Stimulated activated naive CD8-positive, alpha-beta T cell treated with anti-CD3 and anti-CD28 coated beads, Interleukin-15, Interleukin-2, amounts not matched to agents 100 ng/mL and 50 ng/mL, for 24 hours (primary cell): ENCODE data around the gene SLIT3.

Source experiments
- H3K27ac Mint-ChIP-seq: one replicate; pipeline ENCODE4 v1.8.0; 2021; ENCODE audit warnings: mild to moderate bottlenecking, mixed read lengths
- H3K27me3 Mint-ChIP-seq: one replicate; pipeline ENCODE4 v1.8.0; 2021; ENCODE audit warnings: mixed read lengths
- H3K36me3 Mint-ChIP-seq: one replicate; pipeline ENCODE4 v1.8.0; 2021; ENCODE audit warnings: low read depth, mixed read lengths
- H3K4me1 Mint-ChIP-seq: one replicate; pipeline ENCODE4 v1.8.0; 2021; ENCODE audit warnings: low read depth, mixed read lengths
- H3K4me3 Mint-ChIP-seq: one replicate; pipeline ENCODE4 v1.8.0; 2021; ENCODE audit warnings: mild to moderate bottlenecking, mixed read lengths
- H3K9me3 Mint-ChIP-seq: one replicate; pipeline ENCODE4 v1.8.0; 2021; ENCODE audit warnings: mixed read lengths

Gene SLIT3

DNA sequence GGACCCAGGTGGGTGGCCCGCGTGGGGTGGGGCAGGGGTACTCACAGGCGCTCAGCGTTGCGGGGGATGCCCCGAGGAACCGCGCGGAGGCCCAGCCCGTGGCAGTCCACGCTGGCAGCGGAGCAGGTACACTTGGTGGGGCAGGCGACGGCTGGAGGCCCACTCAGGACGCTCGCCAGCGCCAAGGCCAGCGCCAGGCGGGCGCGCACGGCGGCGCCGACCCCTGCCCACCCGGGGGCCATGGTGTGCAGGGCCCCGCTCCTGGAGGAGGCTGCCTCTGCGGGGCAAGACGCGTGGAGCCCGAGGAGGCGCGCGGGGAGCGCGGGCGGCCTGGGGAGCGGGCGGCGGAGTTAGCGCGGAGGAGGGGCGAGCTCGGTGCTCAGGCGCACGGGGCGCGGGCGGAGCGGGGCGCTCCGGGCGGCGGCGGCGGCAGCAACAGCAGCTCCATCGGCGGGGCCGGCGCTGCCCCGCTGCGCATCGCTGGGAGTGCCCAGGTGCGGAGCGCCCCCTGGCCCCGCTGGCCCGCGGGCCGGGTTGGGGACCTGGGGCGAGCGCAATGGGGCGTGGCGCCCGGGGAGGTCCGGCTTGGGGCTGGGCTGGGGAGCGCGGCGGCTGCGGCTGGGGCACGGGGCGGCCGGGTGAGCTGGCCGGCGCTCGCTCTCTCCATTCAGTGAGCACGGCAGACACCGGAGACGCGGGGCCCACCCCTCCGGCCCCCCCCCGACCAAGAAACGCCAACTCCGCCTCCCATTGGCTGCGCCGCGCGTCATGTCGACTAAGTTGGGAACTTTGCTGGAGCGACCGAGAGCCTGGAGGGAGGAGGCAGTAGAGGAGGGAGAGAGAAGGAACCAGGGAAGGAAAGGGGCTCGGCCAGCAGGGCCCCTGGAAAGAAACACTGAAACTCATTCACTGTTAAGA is at the start of gene SLIT3:
TSS of gene SLIT3 (minus strand) at position 672 of the 918 bp plus-strand sequence. CDS start at position 242, 430 bp downstream.
- H3K4me3 Mint-ChIP-seq, result no peak within 1 kb of the TSS
- H3K4me1 Mint-ChIP-seq, result peaks cover 8% of the 10 kb centered on the region
- H3K27ac Mint-ChIP-seq, result no peak within 1 kb of the TSS
- H3K36me3 Mint-ChIP-seq, result no peaks in the 10 kb centered on the region
- no peaks in the 10 kb centered on the region for H3K9me3 Mint-ChIP-seq
- peaks cover 59% of the 10 kb centered on the region for H3K27me3 Mint-ChIP-seq

DNA sequence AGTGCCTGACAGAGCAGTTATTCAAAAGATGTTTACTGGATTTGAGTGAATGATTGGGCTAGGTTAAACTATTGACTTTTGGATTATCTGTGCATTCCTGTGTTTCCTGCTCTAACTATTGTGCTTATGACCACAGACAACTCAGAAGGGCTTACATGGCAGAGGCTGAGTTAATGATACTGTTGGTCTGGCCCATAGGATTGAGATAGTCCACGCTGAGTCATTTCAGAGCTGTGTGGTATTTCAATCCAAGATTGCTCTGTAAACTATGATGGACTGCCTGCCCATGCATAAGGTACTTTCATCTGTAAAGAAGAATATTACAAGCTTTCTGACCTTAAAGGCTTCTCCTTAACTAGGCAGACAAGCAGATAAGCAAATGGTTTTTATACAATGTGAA is 49.1 kb upstream of the SLIT3 start:
- no peaks in the 10 kb centered on the region for H3K36me3 Mint-ChIP-seq
- no peak overlapping the region for H3K27ac Mint-ChIP-seq
- peaks cover 11% of the 10 kb centered on the region for H3K27me3 Mint-ChIP-seq
- H3K4me3 Mint-ChIP-seq, result no peak overlapping the region
- H3K4me1 Mint-ChIP-seq, result no peaks in the 10 kb centered on the region
- no peaks in the 10 kb centered on the region for H3K9me3 Mint-ChIP-seq

DNA sequence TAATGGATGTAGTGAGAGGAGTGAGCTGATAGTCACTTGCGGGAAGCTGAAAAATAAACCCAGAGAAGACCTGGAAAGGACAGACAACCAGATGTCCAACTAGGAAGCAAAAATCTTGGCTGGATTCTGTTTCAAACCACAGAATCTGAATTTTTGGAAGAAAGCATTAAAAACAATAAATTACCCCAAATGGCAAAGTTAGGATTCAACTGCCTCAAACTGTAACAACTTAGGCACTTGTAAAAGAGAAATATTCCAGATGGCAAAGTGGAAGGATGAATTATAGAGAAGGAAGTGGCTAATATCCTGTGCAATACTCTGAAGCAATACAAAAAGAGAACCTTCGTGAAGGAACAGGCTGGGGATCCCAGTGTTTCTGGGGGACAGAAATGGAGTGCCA is 46.8 kb upstream of the SLIT3 start:
- Mint-ChIP-seq H3K36me3 (no peaks in the 10 kb centered on the region), H3K4me3 (no peak overlapping the region), H3K9me3 (no peaks in the 10 kb centered on the region), H3K4me1 (no peaks in the 10 kb centered on the region), H3K27me3 (no peaks in the 10 kb centered on the region), H3K27ac (no peak overlapping the region)

DNA sequence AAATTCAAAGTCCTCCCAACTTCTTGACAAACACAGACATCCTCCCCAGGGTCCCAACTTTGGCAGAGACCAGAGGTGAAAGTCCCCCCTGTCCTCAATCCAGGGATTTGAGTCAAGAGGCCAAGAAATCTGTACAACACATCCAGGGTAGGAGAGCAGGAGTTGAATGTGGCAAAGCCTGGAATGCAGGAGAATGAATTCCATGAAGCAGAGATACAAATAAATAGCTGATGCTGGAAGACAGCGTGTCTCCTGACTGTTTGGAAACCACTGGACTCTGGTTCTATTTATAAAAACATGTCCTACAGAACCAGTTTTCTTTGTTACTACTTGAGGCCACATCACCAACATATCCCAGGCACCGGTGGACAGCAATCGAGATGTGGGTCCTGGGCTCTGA is 43.7 kb upstream of the SLIT3 start:
- H3K27me3 Mint-ChIP-seq, result no peaks in the 10 kb centered on the region
- no peaks in the 10 kb centered on the region for H3K36me3 Mint-ChIP-seq
- no peak overlapping the region for H3K4me3 Mint-ChIP-seq
- no peak overlapping the region for H3K27ac Mint-ChIP-seq
- no peaks in the 10 kb centered on the region for H3K9me3 Mint-ChIP-seq
- no peaks in the 10 kb centered on the region for H3K4me1 Mint-ChIP-seq

DNA sequence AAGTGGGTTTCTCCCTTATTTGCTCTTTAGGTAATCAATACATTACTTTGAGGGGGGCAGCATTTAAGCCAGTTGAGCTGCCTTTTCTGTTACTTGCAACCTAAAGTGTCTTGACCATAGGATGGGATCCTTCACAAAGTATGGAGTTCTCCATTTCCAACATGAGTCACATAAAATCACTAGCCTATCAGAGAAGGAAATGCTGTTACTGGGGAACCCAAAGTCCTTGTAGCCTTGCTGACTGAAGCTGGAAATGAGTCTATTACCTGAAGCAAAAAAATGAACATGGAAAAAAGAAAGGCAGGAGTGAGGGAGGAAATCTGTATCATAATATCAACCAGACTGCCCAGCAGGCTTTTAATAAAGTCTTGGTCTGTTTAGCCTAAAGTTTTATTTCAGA is 42.8 kb upstream of the SLIT3 start:
- no peak overlapping the region for H3K4me3 Mint-ChIP-seq
- H3K27me3 Mint-ChIP-seq, result no peaks in the 10 kb centered on the region
- no peaks in the 10 kb centered on the region for H3K36me3 Mint-ChIP-seq
- H3K4me1 Mint-ChIP-seq, result no peaks in the 10 kb centered on the region
- H3K27ac Mint-ChIP-seq, result no peak overlapping the region
- H3K9me3 Mint-ChIP-seq, result no peaks in the 10 kb centered on the region

DNA sequence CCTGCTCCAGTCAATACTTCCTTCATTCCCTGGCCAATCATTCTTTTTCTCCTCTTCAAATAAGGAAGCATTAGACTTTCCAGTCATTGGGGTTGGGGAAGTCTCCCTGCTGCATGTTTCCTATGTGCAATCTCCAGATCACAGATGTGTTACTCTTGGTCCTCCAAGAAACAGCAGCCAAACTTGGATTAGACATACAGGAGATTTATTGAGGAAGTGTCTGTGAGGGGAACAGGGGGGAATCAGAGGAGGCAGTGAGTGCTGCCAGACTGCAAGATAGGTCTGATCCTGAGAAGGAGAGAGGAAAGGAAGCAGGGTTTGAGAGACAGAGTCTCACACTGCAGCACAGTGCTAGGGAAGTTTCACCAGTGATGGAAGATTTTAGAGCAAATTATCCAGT is 40.6 kb upstream of the SLIT3 start:
- H3K27ac Mint-ChIP-seq, result no peak overlapping the region
- peaks cover 3% of the 10 kb centered on the region for H3K27me3 Mint-ChIP-seq
- no peaks in the 10 kb centered on the region for H3K4me1 Mint-ChIP-seq
- no peaks in the 10 kb centered on the region for H3K9me3 Mint-ChIP-seq
- H3K4me3 Mint-ChIP-seq, result no peak overlapping the region
- no peaks in the 10 kb centered on the region for H3K36me3 Mint-ChIP-seq

DNA sequence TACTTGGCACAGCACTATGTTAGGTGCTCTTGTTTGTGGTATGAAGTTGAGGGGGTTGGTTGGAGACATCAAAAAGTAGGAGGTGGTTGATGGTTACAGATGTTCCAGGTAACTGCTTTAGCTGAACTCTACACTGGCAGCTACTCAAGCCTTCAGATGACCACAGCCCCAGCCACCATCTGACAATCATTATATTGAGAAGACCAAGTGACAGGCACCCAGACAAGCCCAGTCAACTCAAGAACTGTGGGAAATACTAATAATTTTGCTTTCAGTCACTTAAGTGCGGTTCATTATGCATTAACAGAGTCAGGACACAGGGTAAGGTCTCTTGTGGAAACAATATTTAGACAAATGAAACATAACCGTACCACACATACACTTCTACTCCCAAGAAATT is 38.9 kb upstream of the SLIT3 start:
- no peaks in the 10 kb centered on the region for H3K9me3 Mint-ChIP-seq
- H3K4me1 Mint-ChIP-seq, result no peaks in the 10 kb centered on the region
- H3K4me3 Mint-ChIP-seq, result no peak overlapping the region
- peaks cover 8% of the 10 kb centered on the region for H3K27me3 Mint-ChIP-seq
- no peaks in the 10 kb centered on the region for H3K36me3 Mint-ChIP-seq
- H3K27ac Mint-ChIP-seq, result no peak overlapping the region

DNA sequence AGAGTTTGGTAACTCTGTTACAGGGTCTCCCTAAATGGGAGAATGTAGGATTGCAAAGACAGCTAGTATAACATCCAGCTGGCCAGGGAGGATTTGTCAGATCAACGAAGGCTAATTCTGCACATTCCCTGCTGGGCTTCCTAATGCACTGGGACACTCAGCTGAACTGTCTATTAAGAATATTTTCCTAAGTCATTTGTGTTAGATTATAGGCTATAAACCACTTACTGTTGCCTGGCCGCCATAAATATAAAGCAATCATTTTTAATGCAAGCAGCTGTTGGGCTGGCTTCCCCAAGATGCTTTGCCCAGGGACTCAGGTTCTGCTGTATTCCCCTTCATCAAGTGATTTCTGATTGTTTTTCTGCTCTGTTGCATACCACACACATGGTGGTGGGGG is 35.3 kb upstream of the SLIT3 start:
- no peaks in the 10 kb centered on the region for H3K9me3 Mint-ChIP-seq
- peaks cover 11% of the 10 kb centered on the region for H3K27me3 Mint-ChIP-seq
- no peak overlapping the region for H3K4me3 Mint-ChIP-seq
- H3K36me3 Mint-ChIP-seq, result no peaks in the 10 kb centered on the region
- no peak overlapping the region for H3K27ac Mint-ChIP-seq
- no peaks in the 10 kb centered on the region for H3K4me1 Mint-ChIP-seq

DNA sequence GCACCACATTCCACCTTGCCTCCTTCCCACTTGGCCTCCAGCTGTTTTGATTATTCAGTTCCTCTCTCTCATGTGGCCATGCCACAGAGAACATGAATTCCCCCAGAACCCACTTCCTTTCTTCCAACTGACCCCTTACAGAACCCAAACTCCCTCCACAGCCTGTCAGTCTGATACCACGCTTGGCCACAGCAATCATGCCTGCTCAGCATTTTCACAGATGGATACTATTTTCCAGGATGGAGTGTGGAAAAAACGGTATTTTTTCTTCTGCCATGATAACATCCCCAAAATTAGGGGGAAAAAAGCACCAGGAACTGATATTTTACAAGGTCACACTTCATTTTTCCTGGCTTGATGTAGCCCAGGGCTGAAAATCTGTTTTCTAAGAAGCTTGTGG is 34.9 kb upstream of the SLIT3 start:
- Mint-ChIP-seq H3K27ac (no peak overlapping the region), H3K4me1 (no peaks in the 10 kb centered on the region)

DNA sequence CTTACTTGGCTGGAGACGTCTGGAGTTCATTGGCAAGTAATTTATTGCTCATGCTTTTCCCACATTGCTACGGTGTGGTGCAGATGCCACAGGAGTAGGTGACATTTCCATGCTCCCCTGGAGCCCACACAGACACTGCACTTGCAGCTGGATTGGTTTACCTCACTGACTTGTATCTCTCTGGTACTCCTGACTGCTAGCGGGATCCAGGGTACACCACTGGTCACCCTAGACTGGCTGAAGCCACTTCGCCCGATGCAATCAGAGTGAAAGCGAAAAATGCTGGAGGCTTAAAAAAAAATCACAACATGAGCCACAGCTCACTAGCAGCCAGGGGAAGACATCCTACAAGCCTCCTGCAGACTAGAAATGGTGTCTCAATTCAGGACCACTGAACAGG is 32.6 kb upstream of the SLIT3 start:
- Mint-ChIP-seq H3K27me3 (peaks cover 11% of the 10 kb centered on the region), H3K36me3 (no peaks in the 10 kb centered on the region), H3K27ac (no peak overlapping the region), H3K9me3 (no peaks in the 10 kb centered on the region), H3K4me1 (no peaks in the 10 kb centered on the region), H3K4me3 (no peak overlapping the region)

More for the DNA sequence above, 34.9 kb upstream of the SLIT3 start:
- H3K27me3 Mint-ChIP-seq, result peaks cover 11% of the 10 kb centered on the region
- no peaks in the 10 kb centered on the region for H3K36me3 Mint-ChIP-seq
- no peak overlapping the region for H3K4me3 Mint-ChIP-seq
- H3K9me3 Mint-ChIP-seq, result no peaks in the 10 kb centered on the region

DNA sequence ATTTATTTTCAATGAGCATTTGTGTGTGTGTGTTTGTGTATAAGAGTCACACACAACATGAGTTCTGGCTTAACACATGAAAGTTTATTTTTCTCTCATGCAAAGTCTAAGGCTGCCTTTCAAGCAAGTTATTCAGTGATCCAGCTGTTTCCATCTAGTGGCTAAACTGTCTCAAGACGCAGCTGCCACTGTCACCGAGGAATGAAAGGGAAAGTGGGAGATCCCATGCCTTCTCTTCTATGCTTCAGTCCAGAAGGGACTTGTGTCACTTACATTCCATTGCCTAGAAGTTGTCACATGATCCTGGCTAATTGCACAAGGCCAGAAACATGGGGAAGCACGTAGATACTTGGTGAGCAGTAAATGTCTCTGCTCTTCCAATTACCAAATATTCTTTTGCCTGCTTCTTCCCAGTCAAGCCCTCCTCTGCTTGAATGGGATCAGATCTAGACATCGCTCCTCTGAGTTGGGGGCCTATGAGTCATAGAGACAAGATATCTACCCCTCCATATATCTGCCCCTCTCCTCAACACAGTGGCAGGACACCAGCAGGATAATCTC is 30.4 kb upstream of the SLIT3 start:
- no peak overlapping the region for H3K4me3 Mint-ChIP-seq
- H3K9me3 Mint-ChIP-seq, result no peaks in the 10 kb centered on the region
- H3K27ac Mint-ChIP-seq, result no peak overlapping the region
- peaks cover 8% of the 10 kb centered on the region for H3K27me3 Mint-ChIP-seq
- H3K4me1 Mint-ChIP-seq, result no peaks in the 10 kb centered on the region
- H3K36me3 Mint-ChIP-seq, result no peaks in the 10 kb centered on the region

DNA sequence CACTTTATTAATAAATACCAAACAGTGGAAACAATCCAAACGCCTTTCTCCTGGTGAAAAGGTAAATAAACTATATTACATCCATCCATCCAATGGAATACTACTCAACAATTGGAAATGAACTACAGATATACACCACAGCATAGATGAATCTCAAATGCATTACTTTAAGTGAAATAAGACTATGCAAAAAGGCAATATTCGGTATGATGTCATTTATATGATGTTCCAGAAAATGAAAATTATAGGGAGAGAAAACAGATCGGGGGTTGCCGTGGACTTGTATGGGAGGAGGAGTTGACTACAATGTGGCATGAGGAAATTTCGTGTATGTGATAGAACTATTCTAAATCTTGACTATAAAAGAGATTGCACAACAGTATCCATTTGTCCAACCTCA is 27.5 kb upstream of the SLIT3 start:
- Mint-ChIP-seq H3K4me3 (no peak overlapping the region), H3K36me3 (no peaks in the 10 kb centered on the region), H3K9me3 (peaks cover 4% of the 10 kb centered on the region), H3K27ac (no peak overlapping the region), H3K4me1 (no peaks in the 10 kb centered on the region), H3K27me3 (peaks cover 3% of the 10 kb centered on the region)

DNA sequence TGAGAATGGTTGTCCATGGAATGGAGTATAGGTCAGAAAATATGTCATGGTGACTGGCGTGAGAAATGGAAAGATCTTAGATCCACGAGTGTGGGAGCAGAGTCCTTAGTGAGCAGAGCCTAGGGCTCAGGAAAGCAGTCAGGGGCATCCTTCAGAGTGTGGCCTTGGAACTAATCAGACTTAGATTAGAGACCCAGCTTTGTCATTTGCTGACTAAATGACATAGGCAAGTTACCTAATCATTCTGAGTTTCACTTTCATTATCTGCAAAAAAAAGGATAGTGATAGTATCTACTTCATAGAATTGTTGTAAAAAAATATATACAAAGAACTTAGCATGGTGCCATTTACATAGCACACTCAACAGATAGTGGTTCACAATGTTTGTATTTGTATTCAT is 24.3 kb upstream of the SLIT3 start:
- H3K27me3 Mint-ChIP-seq, result peaks cover 3% of the 10 kb centered on the region
- no peak overlapping the region for H3K4me3 Mint-ChIP-seq
- H3K27ac Mint-ChIP-seq, result no peak overlapping the region
- no peaks in the 10 kb centered on the region for H3K4me1 Mint-ChIP-seq
- no peaks in the 10 kb centered on the region for H3K36me3 Mint-ChIP-seq
- peaks cover 4% of the 10 kb centered on the region for H3K9me3 Mint-ChIP-seq

DNA sequence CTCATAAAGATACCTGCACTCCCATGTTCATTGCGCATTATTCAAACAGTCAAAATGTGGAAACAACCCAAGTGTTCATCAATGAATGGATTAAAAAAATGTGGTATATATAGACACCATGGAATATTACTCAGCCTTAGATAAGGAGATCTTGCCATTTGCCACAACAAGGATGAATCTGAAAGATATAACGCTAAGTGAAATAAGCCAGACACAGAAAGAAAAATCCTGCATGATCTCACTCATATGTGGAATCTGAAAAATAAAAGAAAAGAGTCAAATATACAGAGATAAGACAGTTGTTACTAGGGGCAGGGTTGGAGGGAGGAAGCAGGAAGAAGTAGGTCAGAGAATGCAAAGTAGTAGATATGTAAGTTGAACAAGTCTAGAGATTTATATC is 17.6 kb upstream of the SLIT3 start:
- Mint-ChIP-seq H3K9me3 (no peaks in the 10 kb centered on the region), H3K27ac (no peak overlapping the region), H3K4me3 (no peak overlapping the region), H3K4me1 (no peaks in the 10 kb centered on the region), H3K36me3 (no peaks in the 10 kb centered on the region), H3K27me3 (peaks cover 5% of the 10 kb centered on the region)

DNA sequence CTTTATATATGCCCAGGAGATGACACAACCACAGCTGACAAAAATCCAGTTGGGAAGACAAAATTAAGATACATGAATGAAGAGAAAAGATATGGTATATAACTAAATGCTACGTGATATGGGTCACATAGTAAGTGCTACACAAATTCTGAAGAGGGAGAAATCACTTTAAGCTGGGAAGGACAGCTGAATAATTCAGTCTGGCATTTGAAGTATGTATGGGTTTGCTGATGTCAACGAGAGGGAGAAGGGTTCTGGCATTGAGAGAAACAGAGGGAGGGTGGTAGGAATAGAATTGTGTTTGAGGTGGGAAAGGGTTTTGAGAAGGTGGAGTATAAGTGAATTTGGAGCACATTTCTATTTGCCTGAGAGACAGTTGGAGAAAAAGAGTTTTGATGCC is 6.7 kb upstream of the SLIT3 start:
- Mint-ChIP-seq H3K36me3 (no peaks in the 10 kb centered on the region), H3K4me3 (no peak overlapping the region), H3K9me3 (no peaks in the 10 kb centered on the region), H3K4me1 (no peaks in the 10 kb centered on the region), H3K27ac (no peak overlapping the region), H3K27me3 (peaks cover 36% of the 10 kb centered on the region)

DNA sequence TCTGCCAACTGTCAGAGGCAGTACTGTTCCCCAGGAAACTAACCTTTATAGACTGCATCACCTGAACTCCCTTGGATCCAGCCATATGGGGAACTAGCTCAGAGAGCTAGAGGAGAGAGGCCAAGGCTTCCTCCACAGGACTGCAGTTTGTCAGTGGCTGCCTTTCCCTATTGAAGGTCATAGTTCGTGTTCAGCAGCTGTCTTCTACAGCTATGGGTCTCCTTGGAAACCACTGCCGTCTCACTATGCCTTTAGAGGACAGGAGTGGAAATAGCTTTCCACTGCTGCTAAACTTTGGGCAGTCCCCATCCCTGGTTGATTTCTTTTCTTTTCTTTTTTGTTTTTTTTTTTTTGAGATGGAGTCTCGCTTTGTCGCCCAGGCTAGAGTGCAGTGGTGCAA is 4.4 kb upstream of the SLIT3 start:
- H3K36me3 Mint-ChIP-seq, result no peaks in the 10 kb centered on the region
- peaks cover 8% of the 10 kb centered on the region for H3K4me1 Mint-ChIP-seq
- no peak overlapping the region for H3K4me3 Mint-ChIP-seq
- no peak overlapping the region for H3K27ac Mint-ChIP-seq
- peaks cover 41% of the 10 kb centered on the region for H3K27me3 Mint-ChIP-seq
- H3K9me3 Mint-ChIP-seq, result no peaks in the 10 kb centered on the region
